CD4-positive, alpha-beta memory T cell (primary cell): ENCODE measurements around the gene ZNF121. TPM values are rescaled to one million over a fixed set of nuclear protein-coding genes. Genes with fewer than 3 reads are reported as not detected.

Experiments used
- CTCF ChIA-PET: fragments of 350-600 bp; sonication (Branson Sonifier 250); formaldehyde crosslinking; loops from one replicate; lab custom pipeline; 2021; ENCODE audit warnings: inconsistent platforms; ENCODE audit not compliant: partially characterized antibody; lab: Charles Lee
- POLR2A ChIA-PET: fragments of 350-600 bp; sonication (Branson Sonifier 250); formaldehyde crosslinking; loops from one replicate; lab custom pipeline; 2021; ENCODE audit not compliant: partially characterized antibody; lab: Charles Lee
- DNase-seq, 5 donors: peaks; one replicate each; pipeline versions ENCODE4 v3.0.0 to v3.0.0-alpha.2; 2020 to 2022; ENCODE audit warnings: mixed read lengths in 1 of 5
- H3K27ac ChIP-seq: one replicate; pipeline ENCODE4 v1.7.0; 2013; ENCODE audit warnings: low read depth, low read length
- H3K27me3 ChIP-seq: 2 replicates; pipeline ENCODE4 v1.7.0; 2013; ENCODE audit warnings: mild to moderate bottlenecking, low read length, moderate library complexity; ENCODE audit not compliant: insufficient read depth
- H3K36me3 ChIP-seq: 2 replicates; pipeline ENCODE4 v1.7.0; 2013; ENCODE audit warnings: mild to moderate bottlenecking, low read length, moderate library complexity; ENCODE audit not compliant: insufficient read depth
- H3K4me1 ChIP-seq: 2 replicates; pipeline ENCODE4 v1.7.0; 2013; ENCODE audit warnings: mild to moderate bottlenecking, low read length, moderate library complexity; ENCODE audit not compliant: insufficient read depth
- H3K4me3 ChIP-seq, 2 donors: one replicate each; pipeline ENCODE4 v1.7.0; 2013; ENCODE audit warnings: low read length in 2 of 2, mild to moderate bottlenecking in 1 of 2
- H3K9me3 ChIP-seq, 2 donors: one replicate each; pipeline ENCODE4 v1.7.0; 2013; ENCODE audit warnings: low read length in 2 of 2, control low read depth in 1 of 2; ENCODE audit not compliant: control insufficient read depth in 1 of 2
- H3K27ac Mint-ChIP-seq, 7 donors: one replicate each; pipeline ENCODE4 v1.8.0; 2020 to 2021; ENCODE audit warnings: mixed read lengths in 7 of 7, mild to moderate bottlenecking in 6 of 7, inconsistent platforms in 3 of 7, moderate library complexity in 3 of 7
- H3K27me3 Mint-ChIP-seq, 2 donors: one replicate each; pipeline ENCODE4 v1.8.0; 2020 to 2021; ENCODE audit warnings: mixed read lengths in 2 of 2
- H3K36me3 Mint-ChIP-seq, 2 donors: one replicate each; pipeline ENCODE4 v1.8.0; 2020 to 2021; ENCODE audit warnings: mixed read lengths in 2 of 2, inconsistent platforms in 1 of 2, mild to moderate bottlenecking in 1 of 2
- H3K4me1 Mint-ChIP-seq, 4 donors: one replicate each; pipeline ENCODE4 v1.8.0; 2020 to 2021; ENCODE audit warnings: mixed read lengths in 4 of 4, mild to moderate bottlenecking in 1 of 4
- H3K4me3 Mint-ChIP-seq, 8 donors: one replicate each; pipeline ENCODE4 v1.8.0; 2020 to 2021; ENCODE audit warnings: mixed read lengths in 8 of 8, mild to moderate bottlenecking in 7 of 8, moderate library complexity in 6 of 8, inconsistent platforms in 3 of 8
- H3K9me3 Mint-ChIP-seq, 8 donors: one replicate each; pipeline ENCODE4 v1.8.0; 2020 to 2021; ENCODE audit warnings: mixed read lengths in 8 of 8, mild to moderate bottlenecking in 5 of 8, inconsistent platforms in 3 of 8, moderate library complexity in 1 of 8
- intact Hi-C: fragments of 100-400 bp; cut with micrococcal nuclease; formaldehyde crosslinking; loops from one replicate; pipeline ENCODE4 v1.15.1; 2023
- polyA plus RNA-seq, 2 donors: library from polyadenylated mRNA; unstranded; fragments of 300-500 nt; fragmentation: Illumina TruSeq; gene quantifications; one replicate each; pipeline ENCODE4 v1.2.3, GENCODE V29; 2021
- total RNA-seq, 2 experiments: library from RNA; stranded (reverse); gene quantifications; one replicate each; pipeline ENCODE4 v1.2.3, GENCODE V29; 2021

ZNF121 gene
- total and polyA plus RNA-seq, 4 experiments from 2014 or later = 2.1 to 53.0 (median 25.7) TPM

- Histone ChIP-seq H3K4me1 (peaks cover 12% of the 10 kb centered on the region), H3K9me3 (peaks cover 0 to 4% of the 10 kb centered on the region in 2 donors), H3K27ac (peak within 1 kb of the TSS; percentile 82), H3K36me3 (peaks cover 22% of the 10 kb centered on the region), H3K27me3 (no peaks in the 10 kb centered on the region), H3K4me3 (peak within 1 kb of the TSS; percentile 80 to 86)
- Mint-ChIP-seq H3K27me3 (no peaks in the 10 kb centered on the region), H3K4me1 (peaks cover 13 to 36% (median 25%) of the 10 kb centered on the region in 4 donors), H3K27ac (peak within 1 kb of the TSS; percentile 89 to 100 (median 98)), H3K4me3 (peak within 1 kb of the TSS; percentile 92 to 98 (median 96)), H3K9me3 (peaks cover 0 to 51% (median 38%) of the 10 kb centered on the region in 8 donors), H3K36me3 (peaks cover 35 to 46% of the 10 kb centered on the region in 2 donors)
- peak; percentile 83 to 88 (median 86) for DNase-seq
- POLR2A ChIA-PET = interaction anchor here (1.0 to 1.5 kb wide), 2 partner anchors 103 to 230 kb away, joined by 3 to 7 read pairs; partner anchors contain the start of genes ZNF266 and ZNF846
- intact Hi-C loops = loop anchor here (5.0 kb wide), 1 partner anchor 101 kb away; the partner anchor contains the start of gene ZNF266
- CTCF ChIA-PET = interaction anchor here (0.6 to 1.2 kb wide), 2 partner anchors 101 to 333 kb away, joined by 3 read pairs; no protein-coding TSS in a partner anchor
Measured at GRCh38 chr19:9538183-9539058, 45.9 kb downstream of the ZNF121 start, which contains the start of gene ZNF426. Gene ZNF426, minus strand, starts transcription at chr19:9538645. Its CDS starts 2,413 bp downstream, at chr19:9536232.

- H3K27ac Mint-ChIP-seq = no peak overlapping the region
- peaks cover 0 to 68% (median 61%) of the 10 kb centered on the region in 8 donors for H3K9me3 Mint-ChIP-seq
- intact Hi-C loops = loop anchor here (5.0 kb wide), 1 partner anchor 99 kb away; the partner anchor contains the start of gene ZNF266
- H3K27ac ChIP-seq = no peak overlapping the region
- H3K4me3 Mint-ChIP-seq = peak overlapping the region in 5 of 8 donors; percentile 33 to 49 (median 39)
- peaks cover 4 to 5% of the 10 kb centered on the region in 2 donors for H3K9me3 ChIP-seq
- peaks cover 44% of the 10 kb centered on the region for H3K36me3 ChIP-seq
- no peaks in the 10 kb centered on the region for H3K27me3 ChIP-seq
- peaks cover 12% of the 10 kb centered on the region for H3K4me1 ChIP-seq
- POLR2A ChIA-PET = no interaction called here
- H3K27me3 Mint-ChIP-seq = no peaks in the 10 kb centered on the region
- no peak overlapping the region for H3K4me3 ChIP-seq
- H3K4me1 Mint-ChIP-seq = peaks cover 14 to 36% (median 25%) of the 10 kb centered on the region in 4 donors
- CTCF ChIA-PET = interaction anchor here (1.1 kb wide), 1 partner anchor 242 kb away, joined by 3 read pairs; no protein-coding TSS in a partner anchor
- peaks cover 60 to 68% of the 10 kb centered on the region in 2 donors for H3K36me3 Mint-ChIP-seq
- no peak for DNase-seq
Measured at GRCh38 chr19:9535934-9536333, 48.4 kb downstream of the ZNF121 start.

- H3K27me3 ChIP-seq = no peaks in the 10 kb centered on the region
- Mint-ChIP-seq H3K36me3 (peaks cover 84 to 87% of the 10 kb centered on the region in 2 donors), H3K27ac (no peak overlapping the region), H3K27me3 (no peaks in the 10 kb centered on the region), H3K4me1 (peaks cover 0 to 7% (median 2%) of the 10 kb centered on the region in 4 donors), H3K9me3 (peaks cover 0 to 90% (median 79%) of the 10 kb centered on the region in 8 donors), H3K4me3 (no peak overlapping the region)
- peaks cover 4 to 39% of the 10 kb centered on the region in 2 donors for H3K9me3 ChIP-seq
- H3K4me1 ChIP-seq = no peaks in the 10 kb centered on the region
- ChIA-PET POLR2A (no interaction called here), CTCF (no interaction called here)
- no peak for DNase-seq
- H3K4me3 ChIP-seq = no peak overlapping the region
- H3K36me3 ChIP-seq = peaks cover 70% of the 10 kb centered on the region
- intact Hi-C loops = no loop called here
- no peak overlapping the region for H3K27ac ChIP-seq
Measured at GRCh38 chr19:9531933-9532332, 52.4 kb downstream of the ZNF121 start.

- Histone ChIP-seq H3K27me3 (no peaks in the 10 kb centered on the region), H3K4me3 (peak overlapping the region in 1 of 2 donors; percentile 5), H3K4me1 (no peaks in the 10 kb centered on the region), H3K27ac (no peak overlapping the region), H3K9me3 (peaks cover 0 to 57% of the 10 kb centered on the region in 2 donors), H3K36me3 (peaks cover 52% of the 10 kb centered on the region)
- Mint-ChIP-seq H3K4me3 (no peak overlapping the region), H3K27ac (no peak overlapping the region), H3K9me3 (peaks cover 0 to 95% (median 88%) of the 10 kb centered on the region in 8 donors), H3K36me3 (peaks cover 70 to 73% of the 10 kb centered on the region in 2 donors), H3K27me3 (no peaks in the 10 kb centered on the region), H3K4me1 (peaks cover 0 to 1% (median 0%) of the 10 kb centered on the region in 4 donors)
- ChIA-PET POLR2A (no interaction called here), CTCF (no interaction called here)
- intact Hi-C loops = no loop called here
- no peak for DNase-seq
Measured at GRCh38 chr19:9528757-9529336, 55.5 kb downstream of the ZNF121 start.

GRCh38 chr19:9523885-9524474 is 60.3 kb downstream of the ZNF121 start:
- Mint-ChIP-seq H3K9me3 (peaks cover 0 to 94% (median 77%) of the 10 kb centered on the region in 8 donors), H3K27ac (no peak overlapping the region), H3K4me1 (no peaks in the 10 kb centered on the region), H3K27me3 (no peaks in the 10 kb centered on the region), H3K36me3 (peaks cover 44% of the 10 kb centered on the region in 2 donors), H3K4me3 (no peak overlapping the region)
- Histone ChIP-seq H3K27me3 (no peaks in the 10 kb centered on the region), H3K27ac (no peak overlapping the region), H3K4me3 (no peak overlapping the region), H3K4me1 (no peaks in the 10 kb centered on the region), H3K9me3 (peaks cover 0 to 58% of the 10 kb centered on the region in 2 donors), H3K36me3 (peaks cover 9% of the 10 kb centered on the region)
- ChIA-PET CTCF (no interaction called here), POLR2A (no interaction called here)
- DNase-seq = no peak
- intact Hi-C loops = no loop called here
